HCT116 (cell line): ENCODE data around the gene DENND5B.

Experiments
- EZH2 ChIP-seq: fragments of 200-600 bp; sonication (generic); IDR thresholded peaks from 2 replicates; pipeline ENCODE4 v1.6.1; 2017; ENCODE audit warnings: antibody characterized with exemption, mixed run types
- POLR2A ChIP-seq: IDR thresholded peaks from 2 replicates; pipeline ENCODE4 v1.7.0; 2011; ENCODE audit warnings: borderline replicate concordance; ENCODE audit not compliant: insufficient read depth, insufficient read length; ENCODE audit errors: extremely low read depth
- POLR2AphosphoS5 ChIP-seq: IDR thresholded peaks from 2 replicates; pipeline ENCODE4 v1.6.1; 2011; ENCODE audit warnings: mild to moderate bottlenecking, low read depth, low read length, moderate library complexity
- REST ChIP-seq: IDR thresholded peaks from 2 replicates; pipeline ENCODE4 v1.6.1; 2012; ENCODE audit warnings: low read depth
- SP1 ChIP-seq: IDR thresholded peaks from 2 replicates; pipeline ENCODE4 v1.6.1; 2012; ENCODE audit warnings: low read depth
- TCF7L2 ChIP-seq: IDR thresholded peaks from 2 replicates; pipeline ENCODE4 v1.7.0; 2011; ENCODE audit warnings: borderline replicate concordance, inconsistent platforms; ENCODE audit not compliant: insufficient read depth, insufficient read length; ENCODE audit errors: extremely low read depth
- YY1 ChIP-seq: IDR thresholded peaks from 2 replicates; pipeline ENCODE4 v1.6.1; 2011; ENCODE audit warnings: low read length, low read depth, moderate library complexity, mild to moderate bottlenecking; ENCODE audit not compliant: insufficient replicate concordance; ENCODE audit errors: extremely low read depth
- ZBTB33 ChIP-seq: IDR thresholded peaks from 2 replicates; pipeline ENCODE4 v1.6.1; 2011; ENCODE audit warnings: mild to moderate bottlenecking, low read length, moderate library complexity; ENCODE audit not compliant: insufficient replicate concordance; ENCODE audit errors: extremely low read depth
- TF ChIP-seq, protein P1 (sequence below), 3 experiments: fragments of 200-600 bp in 1 of 3; sonication (generic) in 1 of 3; IDR thresholded peaks in 2 of 3; conservative IDR thresholded peaks in 1 of 3; 2 replicates each; pipeline ENCODE4 v1.5.1; 2012 to 2017; ENCODE audit warnings: low read depth in 2 of 3, low read length in 2 of 3, antibody characterized with exemption in 1 of 3, borderline replicate concordance in 1 of 3, control low read depth in 1 of 3, mild to moderate bottlenecking in 1 of 3, mixed read lengths in 1 of 3, mixed run types in 1 of 3, moderate library complexity in 1 of 3; ENCODE audit not compliant: insufficient read depth in 1 of 3

DNA sequence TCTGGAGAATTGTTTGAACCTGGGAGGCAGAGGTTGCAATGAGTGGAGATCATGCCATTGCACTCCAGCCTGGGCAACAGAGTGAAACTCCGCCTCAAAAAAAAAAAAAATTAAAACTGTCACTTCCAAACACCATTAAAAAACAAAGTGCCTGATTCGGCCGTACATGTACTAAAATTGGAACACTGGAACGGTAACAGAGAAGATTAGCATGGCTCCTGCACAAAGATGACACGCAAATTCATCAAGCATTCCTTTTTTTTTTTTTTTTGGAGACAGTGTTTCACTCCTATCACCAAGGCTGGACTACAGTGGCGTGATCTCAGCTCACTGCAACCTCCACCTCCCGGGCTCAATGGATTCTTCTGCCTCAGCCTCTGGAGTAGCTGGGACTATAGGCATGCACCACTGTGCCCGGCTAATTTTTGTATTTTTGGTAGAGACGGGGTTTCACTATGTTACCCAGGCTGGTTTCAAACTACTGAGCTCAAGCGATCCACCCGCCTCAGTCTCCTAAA lies 224.8 kb downstream of the DENND5B start:
- TF ChIP-seq POLR2A, result no peak
- no peak for TF ChIP-seq EZH2
- TF ChIP-seq, protein P1, sequence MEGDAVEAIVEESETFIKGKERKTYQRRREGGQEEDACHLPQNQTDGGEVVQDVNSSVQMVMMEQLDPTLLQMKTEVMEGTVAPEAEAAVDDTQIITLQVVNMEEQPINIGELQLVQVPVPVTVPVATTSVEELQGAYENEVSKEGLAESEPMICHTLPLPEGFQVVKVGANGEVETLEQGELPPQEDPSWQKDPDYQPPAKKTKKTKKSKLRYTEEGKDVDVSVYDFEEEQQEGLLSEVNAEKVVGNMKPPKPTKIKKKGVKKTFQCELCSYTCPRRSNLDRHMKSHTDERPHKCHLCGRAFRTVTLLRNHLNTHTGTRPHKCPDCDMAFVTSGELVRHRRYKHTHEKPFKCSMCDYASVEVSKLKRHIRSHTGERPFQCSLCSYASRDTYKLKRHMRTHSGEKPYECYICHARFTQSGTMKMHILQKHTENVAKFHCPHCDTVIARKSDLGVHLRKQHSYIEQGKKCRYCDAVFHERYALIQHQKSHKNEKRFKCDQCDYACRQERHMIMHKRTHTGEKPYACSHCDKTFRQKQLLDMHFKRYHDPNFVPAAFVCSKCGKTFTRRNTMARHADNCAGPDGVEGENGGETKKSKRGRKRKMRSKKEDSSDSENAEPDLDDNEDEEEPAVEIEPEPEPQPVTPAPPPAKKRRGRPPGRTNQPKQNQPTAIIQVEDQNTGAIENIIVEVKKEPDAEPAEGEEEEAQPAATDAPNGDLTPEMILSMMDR (IDR thresholded peaks at IDR 0.05 in 2 of 3, conservative IDR thresholded peaks at IDR 0.05 in 1 of 3; ENCODE audit: borderline replicate concordance in 1 of 3, insufficient read depth in 1 of 3, low read depth in 2 of 3, low read length in 2 of 3), result no peak
- no peak for TF ChIP-seq TCF7L2
- no peak for TF ChIP-seq SP1
- no peak for TF ChIP-seq ZBTB33
- no peak for TF ChIP-seq YY1
- TF ChIP-seq POLR2AphosphoS5, result no peak
- TF ChIP-seq REST, result no peak
